Effector CD4-positive, alpha-beta T cell (primary cell): ENCODE data around the gene PNMA6F. TPM values are rescaled to one million over a fixed set of nuclear protein-coding genes. Genes with fewer than 3 reads are reported as not detected.

Experiments
- DNase-seq: peaks from one replicate; pipeline ENCODE4 v3.0.0-alpha.2; 2020
- total RNA-seq: gene quantifications from one replicate; lab custom pipeline; 2026; lab: John Stamatoyannopoulos, UW

Gene PNMA6F
- not detected for total RNA-seq

- no peak for DNase-seq
Observed at GRCh38 chrX:153321381-153322124, at the start of gene PNMA6F. Gene PNMA6F, minus strand, starts transcription at chrX:153321767. Its CDS starts 1,093 bp downstream, at chrX:153320674.

DNA sequence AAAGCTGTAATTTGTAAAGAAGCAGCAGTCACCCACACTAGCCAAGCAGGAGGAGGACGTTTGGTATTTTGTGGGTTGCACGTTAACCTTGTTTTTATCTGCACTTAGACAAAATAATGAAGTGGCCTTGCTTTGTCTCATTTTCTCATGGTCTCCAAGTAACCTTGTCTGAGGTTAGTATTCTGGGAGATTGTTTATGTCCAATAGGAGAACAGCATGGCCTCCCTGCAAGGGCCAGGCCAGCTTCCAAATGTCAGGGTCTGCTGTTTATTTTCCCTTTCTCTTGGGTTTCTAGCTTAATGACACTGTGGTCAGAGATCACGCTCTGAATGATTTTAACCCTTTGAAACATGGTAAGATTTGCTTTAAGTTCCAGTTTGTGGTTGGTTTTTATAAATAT lies 49.7 kb upstream of the PNMA6F start:
- DNase-seq: no peak

DNA sequence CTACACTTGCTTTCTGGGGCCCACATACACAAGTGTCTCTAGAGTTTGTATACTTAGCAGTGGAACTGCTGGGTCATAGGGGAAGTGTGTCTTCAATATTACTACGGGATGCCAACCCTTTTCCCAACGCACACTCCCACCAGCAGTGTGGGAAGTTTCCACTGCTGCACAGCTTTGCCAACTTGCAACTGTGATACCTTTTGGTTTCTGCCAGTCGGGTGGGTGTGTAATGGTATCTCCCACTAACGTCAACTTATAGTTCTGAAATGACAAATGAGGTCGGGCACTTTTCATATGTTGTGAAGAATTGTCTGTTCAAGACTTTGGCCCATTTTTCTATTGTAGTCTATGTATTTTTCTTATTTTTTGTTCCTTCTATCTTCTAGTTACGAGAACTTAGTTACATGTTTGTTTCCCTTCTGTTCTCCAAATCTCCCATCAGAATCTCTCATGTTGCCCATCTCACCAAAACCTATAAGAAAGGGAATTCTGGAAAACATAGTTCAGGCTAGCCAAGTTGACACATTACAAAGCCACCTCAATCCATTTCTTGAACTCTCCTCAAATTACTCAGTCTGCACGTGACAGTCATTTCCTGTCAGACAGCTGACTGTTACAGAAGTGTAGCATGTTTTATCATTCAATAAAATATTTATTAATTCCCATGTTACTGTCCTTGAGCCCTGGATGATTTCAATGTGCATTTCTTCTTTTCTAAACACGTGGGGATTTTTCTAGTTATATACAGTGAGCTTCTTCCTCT lies 48.9 kb upstream of the PNMA6F start:
- DNase-seq: no peak

- no peak for DNase-seq
Observed at GRCh38 chrX:153366878-153367538, 45.4 kb upstream of the PNMA6F start.

GRCh38 chrX:153366119-153366518 lies 44.6 kb upstream of the PNMA6F start:
- no peak for DNase-seq

DNA sequence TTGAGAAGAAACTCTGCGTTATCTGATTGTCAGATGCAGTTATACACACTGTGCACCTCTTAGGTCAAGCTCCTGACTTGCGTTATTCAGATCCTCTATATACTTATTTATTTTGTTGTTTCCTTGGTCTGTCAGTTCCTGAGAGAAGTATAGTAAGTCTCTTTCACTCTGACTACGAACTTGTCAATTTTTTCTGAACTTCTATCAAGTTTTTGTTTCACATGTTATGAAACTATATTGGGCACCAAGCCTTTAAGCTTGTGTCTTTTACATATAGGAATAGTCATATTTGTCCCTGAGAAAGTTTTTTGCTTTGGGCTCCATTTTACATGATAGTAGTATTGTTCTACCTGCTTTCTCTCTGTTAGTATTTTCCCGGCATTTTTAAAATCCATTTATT lies 44.1 kb upstream of the PNMA6F start:
- DNase-seq: no peak

DNA sequence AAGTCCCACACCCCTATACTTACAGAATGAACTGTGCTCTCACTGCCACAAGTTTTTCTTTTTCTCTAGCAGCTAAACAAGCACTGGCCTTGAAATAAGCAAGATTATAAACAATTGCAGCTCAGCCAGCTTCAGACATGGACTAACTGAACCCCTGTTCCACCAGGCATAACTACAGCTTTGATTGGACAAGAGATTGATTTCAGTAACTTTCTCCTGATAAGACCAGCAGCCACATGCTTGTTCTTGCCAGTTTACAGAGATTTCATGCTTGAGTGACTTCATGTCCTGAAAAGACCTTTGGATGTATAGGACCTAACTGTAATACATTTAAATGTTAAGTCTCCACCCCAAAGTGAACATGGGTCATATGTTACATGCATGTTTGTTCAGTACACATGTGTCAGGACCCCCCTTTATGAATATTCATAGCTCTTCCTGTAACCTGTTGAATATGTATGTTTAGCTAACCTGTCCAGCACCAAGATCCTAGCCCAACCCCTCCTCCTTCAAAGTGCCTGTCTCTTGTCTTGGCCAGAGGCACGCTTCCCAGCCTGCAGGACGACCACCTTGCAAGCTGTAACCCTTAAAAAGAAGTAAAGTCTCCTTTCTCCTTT lies 40.3 kb upstream of the PNMA6F start:
- DNase-seq: no peak

GRCh38 chrX:153357877-153358276 lies 36.3 kb upstream of the PNMA6F start:
- no peak for DNase-seq

- no peak for DNase-seq
Observed at GRCh38 chrX:153353416-153353815, 31.8 kb upstream of the PNMA6F start.

DNA sequence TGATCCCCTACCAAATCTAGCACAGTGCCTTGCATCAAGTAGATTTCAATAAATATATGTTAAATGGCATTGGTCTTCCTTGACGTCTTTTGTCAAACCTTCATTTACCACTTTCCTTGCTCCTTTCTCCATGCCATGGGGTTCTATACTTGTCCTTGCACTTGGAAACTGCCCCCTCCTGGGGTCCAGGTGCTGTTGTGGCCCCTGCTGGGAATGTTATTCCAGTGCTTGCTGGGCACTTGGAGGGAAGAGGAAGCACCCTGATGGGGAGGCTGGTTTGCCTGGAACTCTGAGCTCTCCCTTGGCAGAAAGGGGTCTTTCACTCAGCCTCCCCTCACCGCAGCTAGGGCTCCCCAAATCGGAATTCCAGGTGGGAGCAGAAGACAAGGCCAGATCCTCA lies 31.3 kb upstream of the PNMA6F start:
- no peak for DNase-seq

GRCh38 chrX:153351981-153352380 lies 30.4 kb upstream of the PNMA6F start:
- DNase-seq: no peak

GRCh38 chrX:153349952-153350351 lies 28.4 kb upstream of the PNMA6F start:
- no peak for DNase-seq

- no peak for DNase-seq
Observed at GRCh38 chrX:153348421-153348820, 26.9 kb upstream of the PNMA6F start.

DNA sequence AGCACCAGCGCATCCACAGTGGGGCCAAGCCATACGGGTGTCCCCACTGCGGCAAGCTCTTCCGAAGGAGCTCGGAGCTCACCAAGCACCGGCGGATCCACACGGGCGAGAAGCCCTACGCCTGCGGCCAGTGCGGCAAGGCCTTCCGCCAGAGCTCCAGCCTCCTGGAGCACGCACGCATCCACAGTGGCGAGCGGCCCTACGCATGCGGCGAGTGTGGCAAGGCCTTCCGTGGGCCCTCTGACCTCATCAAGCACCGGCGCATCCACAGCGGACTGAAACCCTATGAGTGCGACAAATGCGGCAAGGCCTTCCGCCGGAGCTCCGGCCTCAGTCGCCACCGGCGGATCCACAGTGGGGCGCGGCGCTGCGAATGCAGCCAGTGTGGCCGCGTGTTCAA lies 26.0 kb upstream of the PNMA6F start:
- no peak for DNase-seq

DNA sequence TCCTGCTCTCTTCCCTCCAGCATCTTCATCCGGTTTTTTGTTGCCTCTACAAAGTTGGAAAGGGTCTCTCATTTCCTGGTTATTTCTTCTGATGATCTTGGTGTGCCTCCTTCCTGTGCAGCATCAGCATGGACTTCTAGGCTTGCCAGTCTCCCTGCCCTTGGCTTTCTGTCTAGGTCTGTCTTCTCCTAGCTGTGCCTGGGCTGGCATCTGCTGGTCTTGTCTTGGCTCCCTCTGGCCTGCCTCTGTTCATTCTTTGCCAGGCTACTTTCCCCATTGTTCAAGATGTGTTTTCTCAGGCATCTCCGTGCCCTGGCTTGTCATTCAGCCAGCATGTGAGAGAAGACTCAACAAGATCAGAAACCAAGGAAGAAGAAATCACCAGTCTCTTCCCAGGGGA lies 22.1 kb upstream of the PNMA6F start:
- no peak for DNase-seq

DNA sequence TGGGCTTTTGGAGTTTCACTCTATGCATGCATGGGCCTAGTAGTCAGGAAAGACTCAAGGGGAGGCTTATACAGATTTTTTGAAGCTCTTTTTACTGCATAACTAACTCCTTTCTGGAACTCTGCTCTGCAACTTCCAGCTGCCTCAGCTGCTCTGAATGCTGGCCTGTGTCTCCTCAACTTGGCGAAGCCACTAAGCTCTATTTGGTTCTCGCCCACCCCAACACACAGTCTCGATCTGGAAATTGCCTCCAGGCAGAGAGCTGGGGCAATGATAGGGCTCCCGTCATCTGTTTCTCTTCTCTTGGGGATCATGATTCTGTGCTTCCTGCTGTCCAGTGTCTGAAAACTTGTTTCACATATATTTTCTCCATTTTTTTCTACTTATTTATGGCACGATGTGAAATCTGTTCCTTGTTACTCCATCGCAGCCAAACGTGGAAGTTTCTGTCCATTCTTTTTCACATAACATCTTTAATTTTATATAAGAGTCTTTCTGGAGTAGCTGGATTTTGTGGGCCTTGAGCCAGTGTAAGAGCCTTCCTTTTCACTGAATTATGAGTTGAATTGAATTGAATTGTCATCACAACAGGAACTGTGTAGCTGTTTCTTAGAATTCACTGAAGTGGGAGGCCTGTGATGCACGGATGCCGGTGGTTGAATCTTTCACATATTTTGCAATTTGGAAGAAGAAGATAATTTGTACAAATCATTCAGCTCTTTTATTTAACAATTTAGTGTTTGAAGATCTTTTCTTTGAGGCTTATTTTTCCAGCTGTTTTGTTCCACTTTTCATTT lies 21.4 kb upstream of the PNMA6F start:
- DNase-seq: no peak

DNA sequence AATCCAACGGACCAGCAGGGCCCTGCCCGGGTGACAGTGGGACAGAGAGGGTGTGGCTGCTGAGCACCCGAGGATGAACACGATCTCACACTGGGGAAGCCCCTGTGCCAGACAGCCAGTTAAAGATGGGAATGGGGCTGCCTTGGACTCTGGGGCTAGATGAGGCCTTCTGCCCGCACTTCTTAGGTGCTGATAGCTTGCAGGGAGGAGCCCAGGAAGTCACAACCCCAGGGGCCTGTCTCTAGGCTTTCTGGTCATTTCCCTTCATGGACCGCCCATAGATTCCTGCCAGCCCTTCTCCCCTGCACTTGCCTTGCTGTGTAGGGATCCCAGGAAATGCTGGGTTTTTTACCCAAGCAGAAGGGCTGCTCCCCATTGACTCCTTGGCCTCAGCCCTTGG lies 18.5 kb upstream of the PNMA6F start:
- DNase-seq: no peak

DNA sequence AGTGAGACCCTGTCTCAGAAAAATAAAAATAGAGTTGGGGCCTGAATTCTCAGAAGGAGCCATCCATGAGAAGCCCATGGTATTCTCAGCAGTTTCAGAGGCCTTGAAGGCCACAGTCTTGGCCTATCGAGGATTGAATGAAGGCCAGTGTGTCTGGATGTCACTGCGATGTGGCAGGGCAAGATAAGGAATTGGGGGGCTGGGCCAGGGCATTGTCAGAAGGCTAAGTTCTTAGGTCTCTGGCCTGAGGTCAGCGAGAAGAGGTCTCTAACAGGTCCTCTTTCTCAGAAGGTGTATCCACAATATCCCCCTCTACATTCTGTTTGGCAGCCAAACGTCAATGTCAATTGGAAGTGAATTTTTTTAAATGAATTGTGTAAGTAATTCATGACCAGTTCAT lies 18.1 kb upstream of the PNMA6F start:
- no peak for DNase-seq

GRCh38 chrX:153338836-153339235 lies 17.3 kb upstream of the PNMA6F start:
- DNase-seq: no peak

DNA sequence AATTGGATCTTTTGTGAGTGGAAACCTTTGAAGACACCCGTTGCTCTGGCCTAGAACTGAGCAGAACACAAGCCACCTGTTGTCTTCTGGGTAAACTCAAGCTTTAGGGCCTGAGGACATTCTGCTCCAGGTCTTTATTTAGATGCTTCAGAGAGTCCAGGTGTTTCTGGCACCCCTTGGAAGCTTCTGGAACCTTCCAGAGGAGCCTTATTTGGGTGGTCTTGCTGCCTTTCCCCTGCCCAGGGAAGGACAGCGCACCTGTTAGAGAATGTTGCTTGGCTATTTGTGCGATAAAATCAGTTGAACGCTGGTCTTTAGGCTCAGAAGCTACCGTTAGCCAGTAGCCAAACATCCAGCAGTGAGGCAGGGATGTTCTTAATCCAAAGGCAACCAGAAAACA lies 15.4 kb upstream of the PNMA6F start:
- no peak for DNase-seq

GRCh38 chrX:153336121-153336894 lies 14.7 kb upstream of the PNMA6F start:
- DNase-seq: no peak
